Measurements from ENCODE around the gene CIB2. TPM values are rescaled to one million over a fixed set of nuclear protein-coding genes. Genes with fewer than 3 reads are reported as not detected.

The CIB2 gene
- total RNA-seq, 4 donors from 2014 or later: 8.4 to 19.5 (median 9.5) TPM

GRCh38 chr15:78111788-78112187 is 19.5 kb downstream of the CIB2 start:
- intact Hi-C loops (cut with DNase I; ENCODE audit: low total_unique reads) (loop anchor here (5.0 kb wide), 1 partner anchor 131 kb away; no protein-coding TSS in a partner anchor), in situ Hi-C loops (cut with MboI; ENCODE audit: low pct_ligation_motif_present in 1 of 4, low pct_unique_long_range_greater_than_20kb in 1 of 4, low sequenced_read_pairs in 3 of 4) (loop anchor here (5.0 to 25.0 kb wide), 4 partner anchors 83 to 126 kb away; partner anchors contain the start of gene ACSBG1 (in 1 of the 4))
- Histone ChIP-seq H3K27me3 (no peaks in the 10 kb centered on the region), H3K4me1 (peaks cover 0 to 6% (median 1%) of the 10 kb centered on the region in 4 donors), H3K36me3 (no peaks in the 10 kb centered on the region), H3K27ac (no peak overlapping the region), H3K9me3 (no peaks in the 10 kb centered on the region), H3K4me3 (no peak overlapping the region)
- 91% methylated on average over 3 of the region's 3 CpGs; no CpG with 5 or more reads in 1 of the 2 donors for WGBS, 2 donors (ENCODE audit: low coverage in 1 of 2)
- DNase-seq: no peak
- TF ChIP-seq EP300 (IDR thresholded peaks at IDR 0.05; ENCODE audit: low read depth) (no peak), POLR2A (IDR thresholded peaks at IDR 0.05) (no peak), CTCF (IDR thresholded peaks at IDR 0.05) (no peak), POLR2AphosphoS5 (IDR thresholded peaks at IDR 0.05) (no peak)

- no peaks in the 10 kb centered on the region for H3K27me3 ChIP-seq
- 90% methylated on average over 10 of the region's 10 CpGs; no CpG with 5 or more reads in 1 of the 2 donors for WGBS, 2 donors (ENCODE audit: low coverage in 1 of 2)
- H3K9me3 ChIP-seq: no peaks in the 10 kb centered on the region
- no peaks in the 10 kb centered on the region for H3K36me3 ChIP-seq
- in situ Hi-C loops (cut with MboI; ENCODE audit: low pct_ligation_motif_present in 1 of 4, low pct_unique_long_range_greater_than_20kb in 1 of 4, low sequenced_read_pairs in 3 of 4): loop anchor here (5.0 to 25.0 kb wide), 4 partner anchors 84 to 126 kb away; partner anchors contain the start of gene ACSBG1 (in 1 of the 4)
- intact Hi-C loops (cut with DNase I; ENCODE audit: low total_unique reads): loop anchor here (5.0 kb wide), 1 partner anchor 131 kb away; no protein-coding TSS in a partner anchor
- peak; percentile 5 for DNase-seq
- H3K27ac ChIP-seq: no peak overlapping the region
- no peak overlapping the region for H3K4me3 ChIP-seq
- no peak for TF ChIP-seq EP300 (IDR thresholded peaks at IDR 0.05; ENCODE audit: low read depth)
- no peak for TF ChIP-seq POLR2AphosphoS5 (IDR thresholded peaks at IDR 0.05)
- TF ChIP-seq POLR2A (IDR thresholded peaks at IDR 0.05): no peak
- peaks cover 0 to 6% (median 1%) of the 10 kb centered on the region in 4 donors for H3K4me1 ChIP-seq
Observed at GRCh38 chr15:78110916-78111475, 20.2 kb downstream of the CIB2 start.

- Histone ChIP-seq H3K27me3 (no peaks in the 10 kb centered on the region), H3K27ac (no peak overlapping the region), H3K36me3 (no peaks in the 10 kb centered on the region), H3K4me3 (no peak overlapping the region), H3K9me3 (no peaks in the 10 kb centered on the region), H3K4me1 (peaks cover 0 to 6% (median 3%) of the 10 kb centered on the region in 4 donors)
- no peak for TF ChIP-seq CTCF (IDR thresholded peaks at IDR 0.05)
- TF ChIP-seq POLR2AphosphoS5 (IDR thresholded peaks at IDR 0.05): no peak
- no peak for TF ChIP-seq EP300 (IDR thresholded peaks at IDR 0.05; ENCODE audit: low read depth)
- TF ChIP-seq POLR2A (IDR thresholded peaks at IDR 0.05): no peak
- in situ Hi-C loops (cut with MboI; ENCODE audit: low pct_ligation_motif_present in 1 of 4, low pct_unique_long_range_greater_than_20kb in 1 of 4, low sequenced_read_pairs in 3 of 4) (loop anchor here (5.0 to 25.0 kb wide), 4 partner anchors 85 to 127 kb away; partner anchors contain the start of gene ACSBG1 (in 1 of the 4)), intact Hi-C loops (cut with DNase I; ENCODE audit: low total_unique reads) (loop anchor here (5.0 kb wide), 1 partner anchor 132 kb away; no protein-coding TSS in a partner anchor)
- WGBS, 2 donors (ENCODE audit: low coverage in 1 of 2): 87% methylated on average over 6 of the region's 6 CpGs; no CpG with 5 or more reads in 1 of the 2 donors
- DNase-seq: peak; percentile 4
Observed at GRCh38 chr15:78110096-78110495, 21.1 kb downstream of the CIB2 start.

GRCh38 chr15:78109156-78109555 is 22.1 kb downstream of the CIB2 start:
- TF ChIP-seq POLR2AphosphoS5 (IDR thresholded peaks at IDR 0.05) (no peak), POLR2A (IDR thresholded peaks at IDR 0.05) (no peak), EP300 (IDR thresholded peaks at IDR 0.05; ENCODE audit: low read depth) (no peak), CTCF (IDR thresholded peaks at IDR 0.05) (no peak)
- intact Hi-C loops (cut with DNase I; ENCODE audit: low total_unique reads) (loop anchor here (5.0 kb wide), 2 partner anchors 107 to 142 kb away; no protein-coding TSS in a partner anchor), in situ Hi-C loops (cut with MboI; ENCODE audit: low pct_ligation_motif_present in 1 of 4, low pct_unique_long_range_greater_than_20kb in 1 of 4, low sequenced_read_pairs in 3 of 4) (loop anchor here (5.0 to 25.0 kb wide), 5 partner anchors 104 to 147 kb away; partner anchors contain the start of gene ACSBG1 (in 1 of the 4))
- Histone ChIP-seq H3K9me3 (no peaks in the 10 kb centered on the region), H3K4me1 (peaks cover 0 to 6% (median 3%) of the 10 kb centered on the region in 4 donors), H3K27ac (no peak overlapping the region), H3K36me3 (no peaks in the 10 kb centered on the region), H3K27me3 (no peaks in the 10 kb centered on the region), H3K4me3 (no peak overlapping the region)
- DNase-seq: peak; percentile 7
- 67 to 88% methylated on average over 2 to 12 of the region's 12 CpGs for WGBS, 2 donors (ENCODE audit: low coverage in 1 of 2)

All from transverse colon (tissue), 4 donors.